GDM1 (cell line): ENCODE measurements around the gene WDR18.

Source experiments
- DNase-seq: peaks from one replicate; lab custom pipeline; 2025; lab: John Stamatoyannopoulos, UW

WDR18 gene

GRCh38 chr19:984165-984967 is at the start of gene WDR18:
Gene WDR18 (plus strand): TSS chr19:984345. CDS start chr19:984354, 9 bp downstream.
- peak; percentile 86 for DNase-seq

GRCh38 chr19:934865-935479 is 49.2 kb upstream of the WDR18 start:
- DNase-seq = no peak

- no peak for DNase-seq
Measured at GRCh38 chr19:936175-936546, 48.0 kb upstream of the WDR18 start.

GRCh38 chr19:937259-937694 is 46.9 kb upstream of the WDR18 start:
- no peak for DNase-seq

GRCh38 chr19:938233-938923 is 45.8 kb upstream of the WDR18 start:
- no peak for DNase-seq

- no peak for DNase-seq
Measured at GRCh38 chr19:939439-939838, 44.7 kb upstream of the WDR18 start.

GRCh38 chr19:939922-940321 is 44.2 kb upstream of the WDR18 start:
- DNase-seq = no peak

- no peak for DNase-seq
Measured at GRCh38 chr19:940591-941291, 43.4 kb upstream of the WDR18 start.

- DNase-seq = no peak
Measured at GRCh38 chr19:941292-942132, 42.6 kb upstream of the WDR18 start.

- DNase-seq = no peak
Measured at GRCh38 chr19:942133-942645, 42.0 kb upstream of the WDR18 start.

GRCh38 chr19:943551-944170 is 40.5 kb upstream of the WDR18 start:
- no peak for DNase-seq

GRCh38 chr19:944171-944567 is 40.0 kb upstream of the WDR18 start:
- no peak for DNase-seq

- DNase-seq = no peak
Measured at GRCh38 chr19:944663-945241, 39.4 kb upstream of the WDR18 start.

GRCh38 chr19:945401-946252 is 38.5 kb upstream of the WDR18 start:
- no peak for DNase-seq

GRCh38 chr19:947090-947706 is 36.9 kb upstream of the WDR18 start:
- DNase-seq = no peak

- no peak for DNase-seq
Measured at GRCh38 chr19:947707-948539, 36.2 kb upstream of the WDR18 start.

- no peak for DNase-seq
Measured at GRCh38 chr19:948842-949496, 35.2 kb upstream of the WDR18 start.
